A673 (cell line): ENCODE results near the gene P2RX6.

Experiments
- EZH2 ChIP-seq: fragments of 200-600 bp; sonication (generic); IDR thresholded peaks from 2 replicates; pipeline ENCODE4 v1.6.1; 2017; ENCODE audit warnings: borderline replicate concordance, low read depth, mild to moderate bottlenecking, mixed read lengths, antibody characterized with exemption, low read length; ENCODE audit not compliant: poor library complexity, severe bottlenecking
- TF ChIP-seq, protein P1 (sequence below): fragments of 300-800, 200-600 bp; sonication (generic); conservative IDR thresholded peaks from 2 replicates; pipeline ENCODE4 v1.5.1; 2017; ENCODE audit warnings: low read depth, mild to moderate bottlenecking, antibody characterized with exemption, low read length, moderate library complexity, mixed read lengths

DNA sequence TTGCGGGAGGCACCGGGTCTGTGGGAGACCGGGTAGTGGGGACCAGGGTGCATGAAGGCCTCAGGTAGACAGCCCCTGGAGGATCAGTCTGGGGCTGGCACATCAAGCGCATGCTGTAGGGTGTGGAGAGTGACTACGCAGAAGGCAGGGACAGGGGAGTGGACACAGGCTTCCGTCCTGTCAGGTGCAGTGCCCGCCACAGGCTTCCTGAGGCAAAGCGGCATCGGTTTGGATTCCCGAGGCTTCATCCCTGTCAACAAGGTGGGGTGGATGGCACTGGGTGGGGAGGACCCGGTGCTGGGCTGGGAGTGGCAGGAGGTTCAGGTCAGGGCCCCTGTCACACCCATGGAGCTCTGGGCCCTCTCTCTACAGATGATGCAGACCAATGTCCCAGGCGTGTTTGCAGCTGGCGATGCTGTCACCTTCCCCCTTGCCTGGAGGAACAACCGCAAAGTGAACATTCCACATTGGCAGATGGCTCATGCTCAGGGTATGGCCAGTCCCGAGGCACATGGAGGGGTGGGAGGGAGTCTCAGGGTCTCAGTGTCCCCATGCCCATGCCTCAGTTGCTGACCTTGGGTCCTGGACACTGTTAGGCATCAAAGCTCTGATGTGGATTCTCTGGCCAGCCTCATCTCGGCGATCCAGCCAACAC is 37.3 kb upstream of the P2RX6 start:
- TF ChIP-seq, protein P1, sequence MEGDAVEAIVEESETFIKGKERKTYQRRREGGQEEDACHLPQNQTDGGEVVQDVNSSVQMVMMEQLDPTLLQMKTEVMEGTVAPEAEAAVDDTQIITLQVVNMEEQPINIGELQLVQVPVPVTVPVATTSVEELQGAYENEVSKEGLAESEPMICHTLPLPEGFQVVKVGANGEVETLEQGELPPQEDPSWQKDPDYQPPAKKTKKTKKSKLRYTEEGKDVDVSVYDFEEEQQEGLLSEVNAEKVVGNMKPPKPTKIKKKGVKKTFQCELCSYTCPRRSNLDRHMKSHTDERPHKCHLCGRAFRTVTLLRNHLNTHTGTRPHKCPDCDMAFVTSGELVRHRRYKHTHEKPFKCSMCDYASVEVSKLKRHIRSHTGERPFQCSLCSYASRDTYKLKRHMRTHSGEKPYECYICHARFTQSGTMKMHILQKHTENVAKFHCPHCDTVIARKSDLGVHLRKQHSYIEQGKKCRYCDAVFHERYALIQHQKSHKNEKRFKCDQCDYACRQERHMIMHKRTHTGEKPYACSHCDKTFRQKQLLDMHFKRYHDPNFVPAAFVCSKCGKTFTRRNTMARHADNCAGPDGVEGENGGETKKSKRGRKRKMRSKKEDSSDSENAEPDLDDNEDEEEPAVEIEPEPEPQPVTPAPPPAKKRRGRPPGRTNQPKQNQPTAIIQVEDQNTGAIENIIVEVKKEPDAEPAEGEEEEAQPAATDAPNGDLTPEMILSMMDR, result no peak
- TF ChIP-seq EZH2, result no peak
